ENCODE results near the gene SASH1.
A peak's percentile ranks its signal among the peaks of the same experiment; 100 is the strongest.

Gene SASH1

GRCh38 chr6:148461986-148462577, 119.4 kb downstream of the SASH1 start:
- no peak for DNase-seq

- no peak for DNase-seq
Measured at GRCh38 chr6:148463671-148464070, 121.0 kb downstream of the SASH1 start.

- peak; percentile 74 for DNase-seq
Measured at GRCh38 chr6:148464319-148465010, 121.8 kb downstream of the SASH1 start.

GRCh38 chr6:148465011-148465335, 122.3 kb downstream of the SASH1 start:
- no peak for DNase-seq

- no peak for DNase-seq
Measured at GRCh38 chr6:148465670-148466069, 123.0 kb downstream of the SASH1 start.

GRCh38 chr6:148466158-148466557, 123.5 kb downstream of the SASH1 start:
- no peak for DNase-seq

GRCh38 chr6:148467926-148468325, 125.3 kb downstream of the SASH1 start:
- no peak for DNase-seq

- no peak for DNase-seq
Measured at GRCh38 chr6:148470156-148470555, 127.5 kb downstream of the SASH1 start.

GRCh38 chr6:148470606-148471465, 128.2 kb downstream of the SASH1 start:
- no peak for DNase-seq

- DNase-seq = no peak
Measured at GRCh38 chr6:148471624-148472159, 129.1 kb downstream of the SASH1 start.

- DNase-seq = no peak
Measured at GRCh38 chr6:148472171-148473105, 129.8 kb downstream of the SASH1 start.

- no peak for DNase-seq
Measured at GRCh38 chr6:148479497-148479896, 136.9 kb downstream of the SASH1 start.

- DNase-seq = no peak
Measured at GRCh38 chr6:148487461-148487860, 144.8 kb downstream of the SASH1 start.

GRCh38 chr6:148491638-148492251, 149.1 kb downstream of the SASH1 start:
- DNase-seq = no peak

- DNase-seq = no peak
Measured at GRCh38 chr6:148492654-148493290, 150.1 kb downstream of the SASH1 start.

GRCh38 chr6:148493424-148493823, 150.8 kb downstream of the SASH1 start:
- no peak for DNase-seq

- DNase-seq = no peak
Measured at GRCh38 chr6:148494226-148494625, 151.6 kb downstream of the SASH1 start.

GRCh38 chr6:148495029-148495428, 152.4 kb downstream of the SASH1 start:
- DNase-seq = no peak

- DNase-seq = no peak
Measured at GRCh38 chr6:148497257-148497656, 154.6 kb downstream of the SASH1 start.

GRCh38 chr6:148497717-148498116, 155.1 kb downstream of the SASH1 start:
- no peak for DNase-seq

- DNase-seq = no peak
Measured at GRCh38 chr6:148500402-148500801, 157.8 kb downstream of the SASH1 start.

- no peak for DNase-seq
Measured at GRCh38 chr6:148501178-148501590, 158.5 kb downstream of the SASH1 start.

Data from activated CD8-positive, alpha-beta memory T cell treated with anti-CD3 and anti-CD28 coated beads, Interleukin-2, amount 50 U/mL, for 48 hours (primary cell).